ENCODE data around the gene STAT5B.

DNA sequence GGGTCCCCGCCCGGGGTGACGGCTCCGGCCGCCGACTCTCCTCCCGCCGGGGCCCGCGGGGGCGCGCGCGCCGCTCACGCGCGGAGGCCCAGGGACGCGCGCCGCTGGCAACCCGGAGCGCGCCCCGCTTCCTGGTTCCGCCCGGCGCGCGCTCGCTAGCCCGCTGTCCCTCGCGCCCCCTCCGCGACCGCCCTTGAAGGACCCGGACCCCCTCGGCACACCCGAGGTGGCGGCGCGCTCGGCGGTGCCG lies at the start of gene STAT5B:
- TF ChIP-seq CTCF (IDR thresholded peaks at IDR 0.05; ENCODE audit: low read length) (no peak), EZH2 (optimal IDR thresholded peaks at IDR 0.05; ENCODE audit: low read depth, low read length) (no peak)

Measured in MM.1S (cell line).